GM18508 (cell line): ENCODE measurements around the gene ZIC1.

Source experiments
- ATAC-seq: cut with Tn5 transposase; IDR thresholded peaks from one replicate; pipeline ENCODE4 v1.9.1; 2021; ENCODE audit warnings: moderate number of reproducible peaks; ENCODE audit not compliant: insufficient read depth, unreplicated experiment

ZIC1 gene

DNA sequence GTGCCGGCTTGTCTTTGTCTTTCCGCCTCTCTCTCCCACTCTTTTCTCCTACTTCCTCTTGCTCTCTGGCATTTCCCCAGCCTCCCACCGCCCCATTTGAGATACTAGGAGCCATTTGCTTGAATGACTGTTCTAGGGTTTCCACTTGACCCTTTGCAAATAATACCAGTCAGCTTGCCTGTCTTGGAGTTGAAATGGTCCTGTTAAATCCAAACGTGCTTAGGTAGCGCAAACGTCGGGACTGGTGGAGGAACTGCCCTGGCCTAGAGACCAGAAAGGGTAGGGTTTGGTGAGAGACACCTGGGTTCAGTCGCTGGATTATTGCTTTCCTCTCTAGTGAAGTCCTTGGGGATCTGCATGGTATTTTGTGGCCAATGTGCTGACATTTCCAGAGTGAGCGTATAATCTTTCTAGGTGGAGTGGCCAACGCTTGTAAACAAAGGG, 10.6 kb downstream of the ZIC1 start:
- no peak for ATAC-seq

GRCh38 chr3:147420353-147421183, 11.4 kb downstream of the ZIC1 start:
- no peak for ATAC-seq

DNA sequence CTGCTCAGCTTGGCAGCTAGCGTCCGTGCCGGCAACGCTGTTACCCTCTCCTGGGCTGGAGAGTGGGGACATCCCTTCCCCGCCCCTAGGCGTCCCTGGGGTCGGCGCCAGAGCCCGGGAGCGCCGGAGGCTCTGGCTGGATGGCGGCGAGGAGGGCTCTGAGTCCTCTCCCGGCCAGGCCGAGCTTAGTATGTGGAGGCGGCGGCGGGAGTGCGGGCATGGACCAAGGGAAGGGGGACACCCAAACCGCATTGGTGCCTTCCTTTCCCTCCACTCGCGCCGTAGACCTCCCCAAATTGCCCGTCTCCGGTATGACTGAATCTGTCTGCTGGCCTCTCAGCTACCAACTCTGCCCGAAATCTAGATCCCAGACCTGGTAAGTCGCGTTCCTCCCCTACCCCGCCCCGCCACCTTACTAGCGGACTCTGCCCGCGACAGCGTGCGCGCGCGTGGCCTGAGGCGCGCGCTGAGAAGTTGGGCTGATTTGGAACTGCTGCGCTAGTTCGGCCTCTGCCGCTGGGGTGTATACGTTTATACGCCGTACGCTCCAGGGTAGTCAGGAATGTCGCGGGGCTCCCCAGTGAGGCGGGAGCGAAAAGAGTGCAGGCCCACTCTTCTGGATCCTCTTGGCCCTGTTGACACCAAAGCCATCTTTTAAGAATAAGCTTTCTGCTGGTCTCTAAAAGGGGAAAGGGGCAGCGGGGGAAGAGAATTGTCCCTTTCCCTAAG, 12.2 kb downstream of the ZIC1 start:
- ATAC-seq = no peak

DNA sequence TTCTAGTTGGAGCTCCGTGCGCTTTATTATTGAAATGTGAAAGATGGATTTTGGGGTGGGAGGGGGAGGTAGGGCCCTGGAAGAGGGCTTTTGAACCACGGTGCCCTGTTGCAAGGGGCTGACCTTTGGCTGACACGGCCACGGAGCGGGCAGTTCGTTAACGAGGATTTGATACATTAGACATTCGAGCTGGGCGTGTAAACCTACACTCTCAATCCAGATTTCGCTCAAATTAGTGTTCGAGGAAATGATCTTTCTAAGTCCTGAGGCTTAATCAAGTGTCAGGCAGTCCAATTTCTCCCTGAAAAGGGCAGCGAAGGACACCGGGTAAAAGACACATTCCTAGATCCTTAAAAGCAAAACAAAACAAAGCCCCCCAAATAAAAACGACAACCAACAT, 13.0 kb downstream of the ZIC1 start:
- no peak for ATAC-seq

DNA sequence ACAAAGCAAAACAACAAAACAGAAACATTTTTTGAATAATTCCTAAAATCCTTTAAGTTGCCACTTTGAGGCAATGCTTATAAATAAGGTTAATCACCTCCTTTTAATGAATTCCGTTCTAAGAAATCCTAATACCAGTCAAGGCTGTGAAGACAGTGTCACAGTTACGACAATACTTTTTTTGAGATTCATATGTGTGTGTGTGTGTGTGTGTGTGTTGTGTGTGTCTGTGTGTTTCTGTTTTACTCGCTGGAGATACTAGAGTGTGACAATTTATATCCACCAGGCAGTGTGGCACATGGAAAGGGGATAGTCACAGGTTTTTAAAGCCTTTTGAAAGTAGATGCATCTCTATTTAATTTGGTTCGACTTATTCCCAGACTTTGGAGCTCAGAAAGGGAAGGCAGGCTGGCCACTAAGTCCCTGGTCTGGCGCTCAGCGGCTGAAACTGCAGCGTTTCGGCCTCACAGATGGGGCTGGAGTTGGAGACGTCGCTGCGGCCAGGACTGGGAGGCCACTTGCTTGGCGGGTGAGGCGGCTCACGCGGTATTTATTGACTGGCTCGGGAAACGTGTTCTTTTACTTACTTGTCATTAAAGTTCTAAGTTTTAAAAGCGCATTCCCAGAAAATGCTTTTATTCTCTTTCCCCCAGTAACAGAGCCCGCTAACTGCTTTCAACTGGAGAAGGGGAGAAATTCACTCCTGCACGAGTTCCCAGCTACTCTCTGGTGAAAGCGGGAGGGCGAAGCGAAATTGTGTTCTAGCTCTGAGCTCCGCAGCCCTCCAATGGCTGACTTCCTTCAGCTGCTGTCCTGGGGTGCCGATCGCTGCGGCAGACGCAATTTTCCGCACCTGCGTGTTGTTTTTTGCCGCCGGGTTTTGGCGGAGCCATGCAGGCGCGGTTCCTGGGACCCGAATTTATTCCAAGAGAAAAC, 13.7 kb downstream of the ZIC1 start:
- no peak for ATAC-seq

DNA sequence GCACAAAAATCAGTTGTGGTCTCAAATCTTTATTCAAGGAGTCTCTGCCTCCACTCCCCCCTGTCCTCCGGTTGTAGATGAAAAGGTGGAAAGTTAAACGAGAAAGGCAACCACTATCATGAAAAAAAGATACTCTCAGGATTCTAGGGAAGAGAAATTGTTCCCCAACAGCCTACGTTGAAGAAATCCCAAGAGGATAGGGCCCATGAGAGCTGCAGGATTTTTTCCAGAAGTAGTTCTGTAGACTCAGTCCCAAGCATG, 14.3 kb downstream of the ZIC1 start:
- ATAC-seq = no peak

DNA sequence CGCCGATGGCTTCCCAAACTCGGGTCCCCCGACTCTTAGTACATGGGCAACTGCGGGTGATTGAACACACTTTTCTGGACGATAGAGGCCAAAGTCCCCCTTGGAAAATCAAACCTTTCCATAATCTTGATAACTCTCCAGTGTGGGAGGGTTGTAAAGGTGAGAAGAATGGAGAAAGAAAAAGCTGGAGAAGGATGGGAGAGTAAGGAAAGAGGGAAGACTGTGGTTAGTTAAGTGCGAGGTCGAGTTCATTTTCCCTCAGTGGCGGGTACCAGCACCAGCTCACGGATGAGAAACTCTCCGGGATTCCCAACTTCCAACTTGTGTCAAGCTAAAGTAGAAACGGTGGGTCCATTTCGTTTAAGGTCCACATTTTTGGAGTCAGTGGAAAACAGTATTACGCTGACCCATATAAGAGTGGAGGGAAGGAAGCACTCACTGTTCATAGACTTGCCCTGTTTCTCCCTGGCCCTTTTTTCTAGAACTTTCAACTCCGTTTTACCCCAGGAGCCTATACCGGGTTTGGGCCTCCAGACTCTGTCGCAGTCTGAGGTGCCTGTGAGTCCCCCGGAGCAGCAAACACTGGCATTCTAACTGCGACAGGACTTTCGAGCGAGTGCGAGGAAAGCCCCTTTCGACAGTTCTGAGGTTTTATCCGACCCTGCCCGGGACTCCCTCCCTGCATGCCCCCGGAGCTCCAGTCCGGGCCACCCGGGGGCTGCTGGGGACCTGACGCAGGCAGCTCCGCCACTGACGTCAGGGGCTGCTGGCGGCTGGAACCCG, 14.8 kb downstream of the ZIC1 start:
- ATAC-seq = no peak

DNA sequence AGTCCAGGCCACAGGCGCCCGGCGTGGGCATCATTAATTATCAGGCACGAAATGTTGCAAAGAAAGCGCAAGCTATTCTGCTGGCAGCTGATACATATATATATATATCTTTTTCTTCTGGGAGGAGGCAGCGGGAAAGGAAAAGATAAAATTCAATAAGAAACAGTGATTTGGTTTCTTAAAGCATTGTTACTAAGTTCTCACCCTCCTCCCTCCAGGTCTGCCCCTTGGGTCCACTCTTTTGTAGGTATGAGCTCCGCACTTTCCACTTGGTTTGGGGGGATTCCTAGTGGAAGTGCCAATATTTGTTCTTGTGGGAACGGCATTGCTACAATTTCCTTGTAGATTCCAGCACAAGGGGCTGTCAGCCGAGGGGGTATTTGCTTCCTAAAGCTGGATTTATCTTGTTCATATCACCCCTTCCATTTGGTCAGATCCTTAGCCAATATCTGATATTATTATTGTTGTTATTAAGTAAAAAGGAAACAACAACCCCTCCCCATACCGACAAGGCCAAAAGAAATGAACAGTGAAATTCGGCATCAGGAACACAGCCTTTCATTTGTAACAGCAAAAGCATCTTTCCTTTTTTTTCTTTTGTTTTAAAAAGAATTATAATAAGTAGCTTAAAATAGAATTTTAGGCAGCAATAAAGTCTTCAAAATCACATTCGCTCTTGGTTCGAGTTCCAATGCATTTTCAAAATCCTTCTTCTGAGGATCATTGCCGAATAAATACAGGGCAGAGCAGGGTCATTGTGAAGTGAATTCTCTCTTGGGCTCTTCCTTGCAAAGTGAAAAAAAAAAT, 15.6 kb downstream of the ZIC1 start:
- no peak for ATAC-seq

GRCh38 chr3:147425388-147425850, 16.3 kb downstream of the ZIC1 start:
- ATAC-seq = no peak

DNA sequence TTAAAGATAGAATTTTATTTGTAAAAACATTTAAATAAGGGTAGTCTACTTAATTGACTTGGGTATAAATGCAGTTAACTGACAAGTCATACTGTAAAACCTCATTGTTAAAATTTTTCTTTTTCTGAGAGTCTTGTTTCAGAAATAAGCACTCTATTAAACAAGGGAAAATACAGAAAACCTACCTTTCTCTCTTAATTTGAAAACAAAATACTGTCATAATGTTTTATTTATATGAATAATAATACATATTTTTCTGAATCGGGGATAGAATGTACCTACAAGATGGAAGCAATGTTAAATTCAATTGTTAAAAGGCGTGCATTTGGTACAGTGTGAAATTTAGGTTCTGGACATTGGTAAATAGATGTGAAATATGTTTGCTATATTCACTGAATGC, 17.8 kb downstream of the ZIC1 start:
- ATAC-seq = no peak

DNA sequence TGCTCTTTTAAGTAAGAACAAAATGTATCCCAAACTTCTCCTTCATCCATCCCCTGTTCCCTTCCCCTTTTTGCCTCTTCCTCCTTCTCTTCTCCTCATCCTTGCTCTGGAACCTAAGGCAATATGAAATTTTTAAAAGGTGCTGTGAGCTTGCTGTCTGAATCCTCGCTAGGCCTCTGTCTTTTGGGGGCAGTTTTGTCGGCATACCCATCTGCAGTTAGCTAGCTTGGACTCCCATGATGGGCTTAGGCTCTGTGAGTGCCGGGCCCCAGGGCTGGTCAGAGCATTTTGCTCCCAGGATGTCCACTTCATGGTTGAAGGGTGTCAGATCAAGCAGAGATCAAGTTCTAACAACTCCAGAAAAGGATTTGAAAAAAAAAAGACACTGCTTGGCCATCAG, 18.6 kb downstream of the ZIC1 start:
- ATAC-seq = no peak

- no peak for ATAC-seq
These were observed 19.2 kb downstream of the ZIC1 start for GRCh38 chr3:147428326-147428725.

- no peak for ATAC-seq
These were observed 19.6 kb downstream of the ZIC1 start for GRCh38 chr3:147428754-147429153.

DNA sequence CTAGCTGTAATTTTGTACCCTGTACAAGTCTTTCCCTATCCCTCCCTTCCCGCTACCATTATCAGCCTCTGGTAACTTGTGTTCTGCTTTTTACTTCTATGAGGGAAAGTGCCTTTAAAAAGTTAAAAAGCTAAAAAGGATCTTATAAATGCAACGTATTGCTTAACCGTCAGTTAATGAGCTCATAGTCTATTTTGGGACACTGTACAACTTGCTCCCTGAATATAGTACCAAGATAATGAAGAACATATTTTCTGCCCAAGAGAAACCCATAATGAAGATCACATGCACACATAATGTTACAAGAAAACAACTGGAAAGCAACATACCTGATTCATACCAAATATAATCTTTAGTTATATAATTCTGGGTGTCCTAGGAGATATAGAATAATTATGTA, 22.6 kb downstream of the ZIC1 start:
- ATAC-seq = no peak

DNA sequence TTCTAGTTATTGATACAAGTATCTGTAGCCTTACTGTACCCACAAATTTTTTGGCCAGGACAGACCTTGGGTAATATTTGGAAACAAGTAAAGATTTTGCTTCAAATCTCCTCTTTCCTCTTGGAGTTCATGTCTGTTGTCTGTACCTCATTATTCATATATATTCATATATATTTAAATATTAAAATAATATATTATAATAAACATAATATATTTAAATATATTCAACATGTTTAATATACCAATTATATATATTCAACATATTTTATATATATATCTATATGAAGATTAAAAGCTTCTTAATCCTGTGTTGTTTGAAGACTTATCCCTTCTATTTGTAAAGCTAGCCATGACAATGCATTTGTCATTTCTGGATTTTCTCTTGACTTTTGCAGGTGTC, 38.1 kb downstream of the ZIC1 start:
- ATAC-seq = no peak

DNA sequence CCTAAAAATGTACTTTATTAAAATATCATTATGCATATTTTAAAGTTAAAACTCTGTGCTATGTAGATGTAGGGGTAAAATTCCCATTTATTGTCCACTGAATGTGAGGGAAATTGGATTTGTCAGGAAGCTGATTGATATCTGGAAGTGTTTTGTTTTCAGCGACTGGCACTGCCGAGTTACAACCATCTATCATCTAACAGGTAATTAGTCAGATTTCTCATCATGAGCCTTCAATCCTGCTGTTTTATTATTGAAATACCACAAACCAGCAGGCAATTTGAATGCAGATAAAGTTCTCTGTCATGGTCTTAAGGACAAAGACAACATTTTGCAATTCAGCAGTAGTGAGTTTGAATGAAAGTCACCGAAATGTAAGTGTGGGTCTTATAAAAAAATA, 40.5 kb downstream of the ZIC1 start:
- no peak for ATAC-seq

DNA sequence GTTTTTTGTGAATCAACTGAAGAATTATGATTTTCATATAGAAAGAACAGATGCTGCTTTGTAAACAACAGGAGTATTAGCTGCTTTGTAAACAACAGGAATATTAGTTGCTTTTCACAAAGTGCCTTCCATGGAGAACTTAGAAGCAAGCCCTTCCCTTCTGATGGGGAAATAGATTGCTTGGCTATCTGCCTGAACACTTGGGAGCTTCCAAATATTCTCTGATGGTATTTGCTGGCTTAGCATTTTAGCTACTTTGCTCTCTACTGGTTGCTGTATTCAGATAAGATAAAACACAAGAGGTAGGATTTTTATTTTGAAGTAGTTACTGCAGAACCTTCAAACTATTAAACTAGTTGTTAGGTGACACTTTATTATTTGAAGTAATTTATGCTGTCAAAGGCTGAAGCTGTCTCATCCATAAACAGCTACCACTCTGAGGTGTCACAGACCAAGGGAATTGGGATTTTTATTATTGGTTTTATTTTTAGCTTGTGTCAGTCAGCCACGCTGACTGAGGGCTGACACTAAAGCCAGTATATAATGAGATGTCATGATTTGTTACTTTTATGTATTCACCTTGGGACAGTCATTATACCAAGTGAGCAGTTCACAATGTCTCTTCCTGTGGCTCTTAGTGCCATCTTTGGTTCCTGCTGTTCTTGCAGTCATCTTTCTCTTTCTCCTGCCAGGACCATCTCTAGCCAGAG, 50.0 kb downstream of the ZIC1 start:
- no peak for ATAC-seq

DNA sequence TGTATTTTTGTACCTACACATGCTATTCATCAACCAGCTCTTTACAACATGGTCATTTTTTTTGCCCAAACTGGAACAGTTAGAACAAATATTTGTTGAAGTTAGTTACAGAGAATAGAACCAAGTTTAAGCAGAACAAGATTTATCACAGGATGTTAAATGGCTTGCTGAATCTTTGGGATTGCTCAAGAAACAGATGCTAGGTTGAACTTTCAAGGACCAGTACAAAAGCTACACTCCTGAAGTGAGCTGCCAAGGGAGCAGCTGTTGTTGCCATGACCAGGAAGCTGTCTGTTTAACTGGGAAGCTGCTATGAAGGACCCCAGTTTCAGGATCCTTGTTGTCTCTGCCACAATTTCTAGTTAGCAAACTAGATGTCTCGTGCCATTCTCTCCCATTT, 53.7 kb downstream of the ZIC1 start:
- no peak for ATAC-seq
